HG03575 (cell line): ENCODE results near the gene RBL1.
"Not testable (repeated sequence)": the region's sequence is repeated elsewhere in the genome, so short reads cannot be mapped to it uniquely, and the experiment has no call there.

ENCODE experiments used
- ATAC-seq: cut with Tn5 transposase; IDR thresholded peaks from one replicate; pipeline ENCODE4 v1.9.1; 2021; ENCODE audit not compliant: unreplicated experiment, insufficient number of reproducible peaks, low FRiP score; ENCODE audit errors: extremely low read depth

RBL1 gene

GRCh38 chr20:37005062-37005942 lies 90.5 kb downstream of the RBL1 start:
- ATAC-seq, result not testable (repeated sequence)

- not testable (repeated sequence) for ATAC-seq
These were observed 94.2 kb downstream of the RBL1 start for GRCh38 chr20:37001634-37002033.

GRCh38 chr20:37000171-37000570 lies 95.6 kb downstream of the RBL1 start:
- ATAC-seq, result not testable (repeated sequence)

- no peak for ATAC-seq
These were observed 97.1 kb downstream of the RBL1 start for GRCh38 chr20:36998652-36999051.

GRCh38 chr20:36997121-36997520 lies 98.7 kb downstream of the RBL1 start:
- no peak for ATAC-seq

- ATAC-seq, result not testable (repeated sequence)
These were observed 101.6 kb downstream of the RBL1 start for GRCh38 chr20:36994221-36994620.

- no peak for ATAC-seq
These were observed 102.9 kb downstream of the RBL1 start for GRCh38 chr20:36992802-36993334.

GRCh38 chr20:36991703-36992102 lies 104.1 kb downstream of the RBL1 start:
- no peak for ATAC-seq

GRCh38 chr20:36989797-36990196 lies 106.0 kb downstream of the RBL1 start:
- no peak for ATAC-seq

GRCh38 chr20:36988494-36988966 lies 107.3 kb downstream of the RBL1 start:
- no peak for ATAC-seq

- ATAC-seq, result no peak
These were observed 111.5 kb downstream of the RBL1 start for GRCh38 chr20:36984257-36984638.

- ATAC-seq, result no peak
These were observed 120.5 kb downstream of the RBL1 start for GRCh38 chr20:36975099-36975818.

GRCh38 chr20:36974660-36975059 lies 121.1 kb downstream of the RBL1 start:
- ATAC-seq, result no peak

- no peak for ATAC-seq
These were observed 124.7 kb downstream of the RBL1 start for GRCh38 chr20:36971103-36971502.

- no peak for ATAC-seq
These were observed 126.2 kb downstream of the RBL1 start for GRCh38 chr20:36969478-36970186.

- ATAC-seq, result no peak
These were observed 126.7 kb downstream of the RBL1 start for GRCh38 chr20:36969051-36969450.

GRCh38 chr20:36967636-36968035 lies 128.2 kb downstream of the RBL1 start:
- ATAC-seq, result no peak

- not testable (repeated sequence) for ATAC-seq
These were observed 128.8 kb downstream of the RBL1 start for GRCh38 chr20:36966965-36967364.

GRCh38 chr20:36962354-36962941 lies 133.3 kb downstream of the RBL1 start:
- ATAC-seq, result not testable (repeated sequence)
